Myocyte (in vitro differentiated cells): ENCODE data around the gene JMY. TPM values are rescaled to one million over a fixed set of nuclear protein-coding genes. Genes with fewer than 3 reads are reported as not detected.

Source experiments
- DNase-seq: peaks from one replicate; pipeline ENCODE4 v3.0.0-alpha.2; 2012; ENCODE audit warnings: low read depth
- polyA plus RNA-seq: library from polyadenylated mRNA; unstranded; fragments of >200 nt; gene quantifications from one replicate; pipeline ENCODE4 v1.2.1, GENCODE V29; 2012; ENCODE audit warnings: missing spikeins
- total RNA-seq: library from RNA; depleted of rRNA; stranded (reverse); fragments of >200 nt; gene quantifications from 2 replicates; pipeline ENCODE4 v1.2.3, GENCODE V29; 2014

JMY gene, protein sequence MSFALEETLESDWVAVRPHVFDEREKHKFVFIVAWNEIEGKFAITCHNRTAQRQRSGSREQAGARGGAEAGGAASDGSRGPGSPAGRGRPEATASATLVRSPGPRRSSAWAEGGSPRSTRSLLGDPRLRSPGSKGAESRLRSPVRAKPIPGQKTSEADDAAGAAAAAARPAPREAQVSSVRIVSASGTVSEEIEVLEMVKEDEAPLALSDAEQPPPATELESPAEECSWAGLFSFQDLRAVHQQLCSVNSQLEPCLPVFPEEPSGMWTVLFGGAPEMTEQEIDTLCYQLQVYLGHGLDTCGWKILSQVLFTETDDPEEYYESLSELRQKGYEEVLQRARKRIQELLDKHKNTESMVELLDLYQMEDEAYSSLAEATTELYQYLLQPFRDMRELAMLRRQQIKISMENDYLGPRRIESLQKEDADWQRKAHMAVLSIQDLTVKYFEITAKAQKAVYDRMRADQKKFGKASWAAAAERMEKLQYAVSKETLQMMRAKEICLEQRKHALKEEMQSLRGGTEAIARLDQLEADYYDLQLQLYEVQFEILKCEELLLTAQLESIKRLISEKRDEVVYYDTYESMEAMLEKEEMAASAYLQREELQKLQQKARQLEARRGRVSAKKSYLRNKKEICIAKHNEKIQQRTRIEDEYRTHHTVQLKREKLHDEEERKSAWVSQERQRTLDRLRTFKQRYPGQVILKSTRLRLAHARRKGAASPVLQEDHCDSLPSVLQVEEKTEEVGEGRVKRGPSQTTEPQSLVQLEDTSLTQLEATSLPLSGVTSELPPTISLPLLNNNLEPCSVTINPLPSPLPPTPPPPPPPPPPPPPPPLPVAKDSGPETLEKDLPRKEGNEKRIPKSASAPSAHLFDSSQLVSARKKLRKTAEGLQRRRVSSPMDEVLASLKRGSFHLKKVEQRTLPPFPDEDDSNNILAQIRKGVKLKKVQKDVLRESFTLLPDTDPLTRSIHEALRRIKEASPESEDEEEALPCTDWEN
- 14.9 and 19.8 TPM in 2 replicates for total RNA-seq
- polyA plus RNA-seq = 5.1 TPM

DNA sequence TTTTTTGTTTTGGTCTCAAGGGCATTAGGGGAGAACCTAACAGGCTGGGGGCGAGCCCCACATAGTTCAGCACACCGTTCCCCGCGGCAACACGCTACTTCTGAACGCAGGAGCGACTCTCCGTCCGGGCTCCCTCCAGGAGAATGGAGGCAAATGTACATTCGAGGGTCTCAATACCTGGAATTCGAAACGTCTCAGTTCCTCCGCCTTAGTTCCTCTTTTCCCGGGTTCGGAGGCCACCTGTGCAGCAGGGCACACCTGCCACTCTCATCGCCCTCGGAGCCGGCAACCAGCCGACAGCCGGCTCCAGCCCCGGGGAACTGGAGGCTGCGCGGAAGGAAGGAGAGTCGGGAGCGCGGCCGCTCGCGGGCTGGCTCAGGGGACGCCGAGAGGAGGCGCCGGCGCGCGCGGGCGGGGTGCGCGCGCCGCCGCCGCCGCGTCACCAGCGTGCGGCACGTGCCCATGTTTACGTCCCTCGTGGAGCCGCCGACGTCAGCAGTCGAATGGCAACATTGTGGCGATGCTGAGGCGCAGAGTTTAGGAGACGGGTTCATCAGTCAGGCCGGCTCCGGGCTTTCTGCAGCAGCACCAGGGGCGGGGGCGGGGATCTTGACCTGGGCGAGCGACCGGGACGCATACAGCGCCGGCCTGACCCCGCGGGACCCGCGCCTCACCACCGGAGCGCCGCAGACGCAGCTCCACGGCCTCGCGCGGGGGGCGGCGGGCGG, at the start of gene JMY:
Gene JMY, plus strand, starts transcription at position 498 of the 728 bp plus-strand sequence. CDS start 520 bp downstream, outside the sequence.
- DNase-seq = peak; percentile 85

DNA sequence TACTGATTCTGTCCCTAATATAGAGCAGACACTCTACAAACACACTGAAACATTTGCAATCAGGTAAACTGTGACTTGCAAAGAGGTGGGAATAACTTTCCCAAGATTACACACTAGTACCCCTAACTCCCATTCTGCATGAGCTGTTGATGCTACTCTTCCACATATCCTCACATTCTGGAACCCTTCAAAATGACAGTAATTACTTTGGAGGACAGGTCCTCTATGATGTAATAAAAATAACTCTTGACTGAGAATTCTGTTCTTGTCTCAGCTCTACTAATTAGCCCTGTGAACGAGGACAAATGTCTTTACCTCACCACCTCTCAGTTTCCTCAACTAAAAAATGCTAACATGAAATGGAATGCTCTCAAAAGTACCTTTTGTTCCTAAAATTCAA, 49.5 kb upstream of the JMY start:
- no peak for DNase-seq

DNA sequence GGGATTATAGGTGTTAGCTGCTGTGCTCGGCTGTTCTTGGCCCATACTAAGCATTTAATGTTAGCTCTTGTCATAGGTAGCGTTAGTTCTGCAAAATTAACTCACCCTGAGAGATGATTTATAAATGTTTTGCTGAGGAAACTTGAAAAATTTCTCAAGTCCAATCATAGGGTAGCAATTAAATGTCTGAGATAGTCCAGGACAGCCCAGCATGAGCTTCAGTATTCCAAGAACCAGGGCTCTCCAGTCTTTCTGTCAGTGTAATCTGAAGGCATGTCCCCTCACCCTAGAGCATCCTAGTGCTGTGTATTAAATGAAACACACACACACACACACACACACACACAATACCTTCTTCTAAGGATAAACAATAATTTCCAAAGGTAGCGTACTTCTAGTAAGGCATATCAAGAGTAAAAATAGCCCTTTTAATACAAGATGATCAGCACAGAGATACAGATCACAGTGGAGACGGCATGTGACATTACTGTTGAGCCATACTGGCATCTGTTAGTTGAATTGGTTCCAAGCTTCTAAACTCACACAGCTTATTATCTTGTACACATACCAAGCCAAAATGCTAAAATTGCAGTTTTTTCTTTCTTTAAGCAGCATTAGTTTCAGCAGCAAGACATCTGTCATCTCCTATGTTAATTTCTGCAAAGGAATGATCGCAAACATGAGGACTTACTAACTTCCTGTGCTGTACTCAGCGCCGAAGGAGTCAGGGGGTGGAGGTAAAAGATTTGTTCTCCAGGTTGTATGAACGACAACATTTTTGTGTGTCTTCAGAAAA, 46.3 kb upstream of the JMY start:
- DNase-seq = peak; percentile 9

DNA sequence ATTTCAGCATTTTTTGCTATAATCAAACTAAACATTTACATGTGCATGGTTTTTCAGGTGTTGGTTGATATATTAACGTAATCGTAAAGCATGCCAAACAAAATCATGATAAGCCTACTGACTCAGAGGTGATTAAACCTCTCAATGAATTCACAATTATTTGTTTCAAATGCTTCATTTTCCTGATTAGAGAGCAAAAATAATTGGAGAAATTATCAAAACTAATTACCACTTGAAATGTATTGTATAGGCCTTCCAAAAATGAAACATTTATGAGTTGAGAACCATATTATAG, 45.7 kb upstream of the JMY start:
- no peak for DNase-seq

DNA sequence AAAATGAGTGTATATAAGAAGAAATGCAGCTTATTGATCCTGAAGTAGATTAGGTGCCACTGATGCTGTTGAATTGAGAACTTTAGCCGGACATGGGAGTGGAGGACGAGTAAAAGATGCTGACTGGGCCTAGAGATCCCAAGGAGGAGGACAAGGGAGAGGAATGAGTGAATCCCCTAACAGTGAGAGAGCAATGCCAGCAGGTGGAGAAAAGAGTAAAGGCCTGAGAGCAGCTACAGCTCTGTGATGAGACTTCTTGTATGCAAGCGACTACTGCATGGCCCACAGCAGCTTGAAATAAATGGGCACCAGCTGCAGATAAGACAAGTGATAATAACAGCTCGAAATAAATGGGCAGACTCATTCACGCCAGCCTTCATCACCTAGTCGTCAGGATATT, 44.5 kb upstream of the JMY start:
- no peak for DNase-seq

DNA sequence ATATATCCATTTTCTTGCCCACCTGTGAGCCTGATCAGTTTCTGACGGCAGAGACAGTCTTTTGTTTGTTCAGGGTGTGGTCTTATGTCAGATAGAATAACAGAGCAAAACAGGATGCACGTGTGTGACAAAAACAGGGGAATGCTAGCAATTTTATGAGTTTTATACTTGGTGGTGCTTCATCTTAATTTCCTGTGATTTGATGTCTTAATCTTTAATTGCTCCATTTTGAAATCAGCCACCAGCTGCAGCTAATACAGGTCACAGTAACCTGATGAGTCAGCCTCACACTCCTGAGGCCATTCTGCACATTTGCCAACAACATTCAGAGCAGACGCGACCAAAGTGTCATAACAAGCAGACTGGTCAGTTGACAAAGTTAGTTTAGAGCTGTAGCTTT, 42.3 kb upstream of the JMY start:
- peak; percentile 37 for DNase-seq

DNA sequence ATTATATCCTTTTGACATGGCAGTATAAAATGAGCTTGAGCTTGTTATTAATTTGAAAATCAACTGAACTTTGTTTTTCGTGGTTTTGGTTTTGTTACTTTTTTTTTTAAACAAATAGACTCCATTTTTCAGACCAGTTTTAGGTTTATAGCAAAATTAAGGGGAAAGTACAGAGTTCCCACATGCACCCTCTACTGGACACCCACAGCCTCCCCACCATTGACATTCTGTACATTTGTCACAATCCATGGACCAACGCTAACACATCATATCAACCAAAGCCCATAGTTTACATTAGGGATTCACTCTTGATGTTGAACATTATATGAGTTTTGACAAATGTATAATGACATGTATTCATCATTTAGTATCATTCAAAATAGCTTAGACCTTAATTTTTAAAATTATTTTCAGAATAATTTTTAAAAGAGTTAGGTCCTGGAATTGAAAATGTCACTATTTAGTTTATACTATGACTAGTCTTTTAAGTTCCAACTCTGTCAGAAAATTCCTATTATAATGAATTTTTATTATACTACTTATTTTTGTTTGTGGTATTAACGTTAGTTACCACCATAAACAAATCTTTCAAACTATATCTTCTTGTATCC, 35.3 kb upstream of the JMY start:
- no peak for DNase-seq

DNA sequence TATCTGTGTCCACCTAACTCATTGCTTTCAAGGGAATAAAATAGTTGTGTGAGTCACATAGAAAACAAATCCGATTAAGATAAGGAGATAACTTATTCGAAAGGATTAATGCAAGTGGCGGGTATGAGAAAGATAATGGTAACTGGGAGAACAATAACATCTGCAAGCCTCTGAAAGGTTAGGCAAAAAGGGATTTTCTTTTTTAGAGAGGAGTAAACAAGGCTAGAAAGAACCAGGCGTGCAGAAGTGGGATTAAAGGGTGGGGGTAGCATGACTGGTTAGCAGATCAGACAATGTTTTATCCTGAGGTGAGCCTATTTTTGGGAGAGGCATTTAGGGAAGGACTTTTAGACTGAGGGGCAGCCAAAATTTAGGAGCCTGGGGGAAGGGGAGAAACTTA, 34.7 kb upstream of the JMY start:
- no peak for DNase-seq

DNA sequence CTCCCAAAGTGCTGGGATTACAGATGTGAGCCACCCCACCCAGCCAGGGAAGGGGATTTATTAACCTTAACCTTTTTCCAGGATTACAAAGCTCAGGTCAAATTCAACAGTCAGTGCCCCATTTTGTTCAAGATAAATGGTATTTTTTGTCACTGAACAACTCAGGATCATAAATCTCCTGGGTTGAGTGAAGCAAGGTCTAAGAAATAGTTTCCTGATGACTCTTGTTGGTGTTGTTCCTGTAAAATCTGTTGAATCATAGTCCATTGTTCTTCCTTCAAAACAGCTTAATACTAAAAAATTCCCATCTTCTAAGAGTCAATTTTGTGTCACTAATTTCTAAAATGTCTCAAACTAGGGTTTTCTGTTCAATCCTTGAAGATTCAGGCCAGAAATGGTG, 33.9 kb upstream of the JMY start:
- DNase-seq = no peak

DNA sequence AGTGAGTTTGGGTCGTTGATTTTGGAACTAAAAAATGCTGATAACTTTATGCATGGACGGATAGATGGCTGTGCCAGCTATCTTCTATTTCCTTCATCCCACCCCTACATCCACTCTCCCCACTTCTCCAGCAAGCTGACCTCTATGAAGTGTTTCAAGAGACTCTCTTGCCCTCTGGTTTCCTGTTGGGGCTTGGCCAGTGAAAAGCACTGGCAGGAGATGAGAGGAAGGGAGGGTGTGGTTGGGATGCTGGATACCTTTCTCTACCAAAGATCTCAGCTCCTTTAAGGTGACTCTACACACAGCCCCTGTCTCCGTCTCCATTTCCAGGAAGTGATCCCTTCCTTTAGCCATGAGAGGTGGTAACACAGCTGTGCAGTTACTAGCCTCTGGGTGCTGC, 30.0 kb upstream of the JMY start:
- no peak for DNase-seq

DNA sequence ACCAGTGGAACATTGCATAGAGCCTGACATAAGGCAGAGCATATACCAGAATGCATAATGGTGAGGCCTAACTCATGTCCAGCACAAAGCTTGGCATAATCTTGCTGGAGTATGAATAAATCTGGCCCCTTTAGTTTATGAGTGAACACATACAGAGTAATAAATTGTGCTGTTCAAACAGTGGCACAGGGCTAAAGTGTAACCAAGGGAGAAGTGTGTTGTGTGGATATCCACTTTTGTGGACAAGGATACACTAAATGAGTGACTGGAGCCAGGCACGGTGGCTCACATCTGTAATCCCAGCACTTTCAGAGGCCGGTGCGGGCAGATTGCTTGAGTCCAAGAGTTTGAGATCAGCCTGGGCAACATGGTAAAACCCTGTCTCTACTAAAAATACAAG, 29.4 kb upstream of the JMY start:
- no peak for DNase-seq

DNA sequence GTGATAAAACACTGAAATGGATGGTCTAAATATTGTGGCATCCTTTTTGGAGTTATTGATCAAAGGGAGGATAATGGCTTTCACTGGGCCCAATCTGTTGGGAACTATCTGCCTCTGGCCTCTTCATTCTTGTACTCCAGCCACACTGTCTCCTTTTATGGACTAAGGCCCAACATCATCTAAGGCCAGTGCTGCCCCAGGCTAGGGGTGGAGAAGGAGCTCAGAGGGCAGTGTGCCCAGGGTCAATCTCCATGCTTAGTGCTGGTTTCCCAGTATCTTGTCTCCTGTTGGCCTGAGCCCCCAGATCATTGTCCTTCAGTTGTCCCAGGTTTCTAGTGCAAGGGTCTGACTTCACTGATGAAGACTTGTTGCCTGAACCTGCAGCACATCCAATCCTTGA, 26.4 kb upstream of the JMY start:
- no peak for DNase-seq

DNA sequence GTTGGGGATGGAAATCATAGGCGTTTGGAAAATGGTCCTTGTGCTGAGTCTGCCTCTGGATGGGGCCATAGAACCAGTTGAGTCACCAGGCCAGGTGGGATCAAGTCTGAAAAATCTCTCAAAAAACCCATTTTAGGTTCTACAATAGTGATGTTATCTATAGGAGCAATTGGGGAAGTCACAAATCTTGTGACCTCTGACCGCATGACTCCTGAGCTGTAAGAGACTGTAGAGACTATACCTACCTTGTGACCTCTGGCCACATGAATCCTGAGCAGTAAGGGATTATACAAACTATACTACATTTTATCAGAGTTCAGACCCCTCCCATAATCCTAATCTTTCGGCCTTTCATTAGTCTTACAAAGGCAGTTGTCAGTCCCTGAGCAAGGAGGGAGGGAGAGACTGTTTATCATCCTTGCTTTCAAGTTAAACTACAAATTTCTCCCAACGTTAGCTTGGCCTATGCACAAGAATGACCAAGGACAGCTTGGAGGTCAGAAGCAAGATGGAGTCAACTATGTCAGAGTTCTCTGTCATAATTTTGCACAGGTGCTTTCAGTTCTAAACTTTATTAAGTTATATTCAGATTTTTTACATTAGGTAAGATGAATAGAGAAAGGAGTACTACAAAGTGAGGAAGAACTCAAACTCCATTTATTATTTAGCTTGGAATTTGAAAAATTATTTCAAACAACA, 11.5 kb upstream of the JMY start:
- DNase-seq = no peak

DNA sequence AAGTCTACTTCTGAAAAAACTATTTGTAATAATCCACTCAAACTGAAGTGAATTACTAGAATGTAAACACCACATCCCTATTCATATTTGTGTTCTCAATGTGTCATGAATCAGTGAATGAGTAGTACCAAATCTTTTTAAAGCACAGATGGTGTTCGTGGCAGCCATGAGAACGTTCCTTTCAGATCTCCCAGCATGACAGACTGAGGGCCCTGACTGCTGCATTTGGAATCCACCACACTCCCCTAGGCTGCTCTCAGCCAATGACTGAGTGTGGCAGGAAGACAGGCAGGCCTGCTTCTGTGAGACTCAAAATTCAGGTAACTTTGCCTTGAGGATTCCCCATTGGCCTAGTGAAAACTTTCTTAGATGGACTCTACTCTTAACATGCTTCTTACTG, 10.9 kb upstream of the JMY start:
- DNase-seq = no peak

DNA sequence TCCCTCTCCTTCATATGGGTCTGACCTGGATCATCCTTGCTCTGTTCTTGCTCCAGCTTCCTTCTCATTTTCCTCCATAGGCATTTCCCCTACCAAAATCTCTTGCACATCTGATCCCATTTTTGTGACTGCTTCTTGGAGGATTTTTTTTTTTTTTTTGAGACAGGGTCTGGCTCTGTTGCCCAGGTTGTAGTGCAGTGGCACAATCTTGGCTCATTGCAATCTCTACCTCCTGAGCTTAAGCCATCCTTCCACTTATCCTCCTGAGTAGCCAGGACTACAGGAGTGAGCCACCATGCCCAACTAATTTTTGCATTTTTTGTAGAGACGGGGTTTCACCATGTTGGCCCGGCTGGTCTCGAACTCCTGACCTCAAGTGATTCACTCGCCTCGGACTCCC, 10.5 kb upstream of the JMY start:
- no peak for DNase-seq

DNA sequence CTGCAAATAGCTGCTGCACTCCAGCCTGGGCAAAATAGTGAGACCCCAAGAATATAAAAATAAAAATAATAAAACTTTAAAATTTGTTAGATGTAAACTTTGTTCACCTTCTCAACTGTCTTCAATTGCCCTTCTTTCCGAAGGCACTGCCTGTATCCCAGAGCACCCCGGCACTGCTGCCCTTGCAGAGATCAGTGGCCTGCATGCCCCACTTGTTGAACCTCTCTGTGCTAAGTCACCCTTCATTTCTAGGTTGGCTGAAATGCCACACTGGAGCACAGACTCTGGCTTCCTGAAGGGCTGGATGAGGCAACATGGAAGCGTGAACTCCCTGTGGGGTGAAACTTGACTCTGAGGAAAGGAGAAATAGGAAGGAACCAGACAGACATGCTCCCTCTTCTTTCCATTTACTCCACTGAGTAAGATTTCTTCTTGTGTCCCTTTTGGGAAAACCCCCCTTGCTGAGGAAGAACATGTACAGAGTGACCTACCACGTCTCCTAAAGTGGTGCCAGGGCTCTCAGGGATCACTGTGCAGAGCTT, 8.4 kb upstream of the JMY start:
- DNase-seq = no peak

DNA sequence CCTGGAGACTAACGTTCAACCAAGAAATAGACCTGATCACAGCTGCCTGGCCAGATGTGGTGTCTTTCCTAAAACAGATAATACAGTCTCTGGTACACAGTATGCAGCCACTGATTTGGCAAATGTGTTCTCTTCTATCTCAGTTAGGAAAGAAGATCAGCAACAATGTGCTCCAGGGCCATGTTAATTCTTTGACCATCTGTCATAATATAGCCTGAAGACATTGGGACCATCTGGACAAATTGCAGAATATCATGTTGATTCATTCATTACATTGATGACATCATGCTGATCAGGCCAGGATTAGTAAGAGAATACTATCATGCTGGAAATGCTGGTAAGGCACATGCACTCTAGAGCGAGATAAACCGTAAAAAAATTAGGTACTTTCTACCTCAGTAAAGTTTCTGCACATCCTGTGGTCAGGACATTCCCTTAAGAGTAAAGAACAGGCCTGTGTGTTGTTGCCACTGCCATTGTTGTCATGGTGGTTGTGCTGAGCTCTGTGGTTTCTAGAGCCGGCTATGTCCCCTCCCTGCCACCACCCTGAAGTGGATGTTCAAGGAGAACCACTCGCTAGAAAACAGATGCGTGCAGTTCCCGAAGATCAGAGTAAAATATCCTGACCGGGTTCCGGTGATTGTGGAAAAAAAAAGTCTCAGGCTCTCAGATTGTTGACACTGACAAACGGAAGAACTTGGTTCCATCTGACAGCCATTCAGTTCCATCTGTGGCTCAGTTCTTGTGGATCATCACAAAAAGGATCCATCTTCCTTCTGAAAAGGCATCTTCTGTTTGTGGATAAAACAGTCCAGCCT, 6.4 kb upstream of the JMY start:
- DNase-seq = no peak

DNA sequence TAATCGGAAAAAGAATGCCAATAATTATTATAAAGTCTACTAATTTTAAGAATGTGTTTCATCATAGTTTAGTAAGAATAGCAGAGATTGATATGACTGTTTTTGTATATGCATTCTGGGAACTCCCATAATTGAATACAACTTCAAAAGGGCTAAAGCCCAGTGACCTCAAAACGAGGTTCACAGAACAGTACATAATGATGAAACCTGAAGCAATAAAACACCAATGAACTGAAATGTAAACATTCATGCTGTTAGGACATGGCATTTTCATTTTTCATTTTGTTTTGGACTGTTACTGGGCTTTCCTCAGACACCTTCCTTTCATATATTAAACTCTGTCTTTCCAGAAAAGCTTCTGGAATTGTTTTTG, 684 bp upstream of the JMY start:
- DNase-seq = no peak
